Progenitor cell of endocrine pancreas (in vitro differentiated cells): ENCODE measurements around the gene PSMA6. TPM values are rescaled to one million over a fixed set of nuclear protein-coding genes. Genes with fewer than 3 reads are reported as not detected.
"Not testable (repeated sequence)": the region's sequence is repeated elsewhere in the genome, so short reads cannot be mapped to it uniquely, and the experiment has no call there.

Experiments
- DNase-seq: peaks from one replicate; pipeline ENCODE4 v3.0.0; 2021; ENCODE audit warnings: low spot score; ENCODE audit not compliant: unreplicated experiment
- H3K27ac Mint-ChIP-seq: 2 replicates; pipeline ENCODE4 v1.8.0; 2021; ENCODE audit warnings: mild to moderate bottlenecking, moderate library complexity, mixed read lengths
- H3K27me3 Mint-ChIP-seq: 2 replicates; pipeline ENCODE4 v1.8.0; 2021; ENCODE audit warnings: mixed read lengths
- H3K36me3 Mint-ChIP-seq: 2 replicates; pipeline ENCODE4 v1.8.0; 2022; ENCODE audit warnings: mixed read lengths; ENCODE audit not compliant: insufficient read depth
- H3K4me1 Mint-ChIP-seq: 2 replicates; pipeline ENCODE4 v1.8.0; 2021; ENCODE audit warnings: low read depth, mixed read lengths
- H3K4me3 Mint-ChIP-seq: 2 replicates; pipeline ENCODE4 v1.8.0; 2021; ENCODE audit warnings: low read depth, mild to moderate bottlenecking, moderate library complexity, mixed read lengths
- H3K9me3 Mint-ChIP-seq: 2 replicates; pipeline ENCODE4 v1.8.0; 2021; ENCODE audit warnings: low read depth, mixed read lengths
- CTCF ChIP-seq: fragments of 200-600 bp; sonication (generic); IDR thresholded peaks from one replicate; pipeline ENCODE4 v1.5.0; 2021; ENCODE audit warnings: antibody characterized with exemption, mild to moderate bottlenecking; ENCODE audit not compliant: unreplicated experiment
- total RNA-seq: library from RNA; stranded (reverse); gene quantifications from 2 replicates; pipeline ENCODE4 v1.2.1, GENCODE V29; 2021

PSMA6 gene
- total RNA-seq, 1 donor from 2014 or later = 175 TPM

GRCh38 chr14:35346738-35347322 is 54.6 kb downstream of the PSMA6 start:
- TF ChIP-seq CTCF = no peak
- no peaks in the 10 kb centered on the region for H3K36me3 Mint-ChIP-seq
- H3K9me3 Mint-ChIP-seq = no peaks in the 10 kb centered on the region
- H3K27ac Mint-ChIP-seq = no peak overlapping the region
- H3K4me1 Mint-ChIP-seq = peaks cover 16% of the 10 kb centered on the region
- no peak for DNase-seq
- H3K27me3 Mint-ChIP-seq = peaks cover 3% of the 10 kb centered on the region
- H3K4me3 Mint-ChIP-seq = no peak overlapping the region

- Mint-ChIP-seq H3K4me3 (peak overlapping the region; percentile 54), H3K36me3 (no peaks in the 10 kb centered on the region), H3K4me1 (peaks cover 19% of the 10 kb centered on the region), H3K9me3 (no peaks in the 10 kb centered on the region), H3K27ac (peak overlapping the region; percentile 93), H3K27me3 (peaks cover 3% of the 10 kb centered on the region)
- TF ChIP-seq CTCF = no peak
- DNase-seq = no peak
Measured at GRCh38 chr14:35347323-35348043, 55.3 kb downstream of the PSMA6 start.

- not testable (repeated sequence) for DNase-seq, H3K36me3 Mint-ChIP-seq, H3K27me3 Mint-ChIP-seq, H3K9me3 Mint-ChIP-seq
- Mint-ChIP-seq H3K4me3 (peak overlapping the region; percentile 54), H3K4me1 (peaks cover 21% of the 10 kb centered on the region), H3K27ac (peak overlapping the region; percentile 93)
Measured at GRCh38 chr14:35348044-35348380, 55.8 kb downstream of the PSMA6 start.

- TF ChIP-seq CTCF = no peak
- H3K4me1 Mint-ChIP-seq = peaks cover 23% of the 10 kb centered on the region
- H3K9me3 Mint-ChIP-seq = no peaks in the 10 kb centered on the region
- no peak for DNase-seq
- no peaks in the 10 kb centered on the region for H3K27me3 Mint-ChIP-seq
- no peak overlapping the region for H3K27ac Mint-ChIP-seq
- no peak overlapping the region for H3K4me3 Mint-ChIP-seq
- H3K36me3 Mint-ChIP-seq = no peaks in the 10 kb centered on the region
Measured at GRCh38 chr14:35349496-35350365, 57.5 kb downstream of the PSMA6 start.

GRCh38 chr14:35351497-35351896 is 59.3 kb downstream of the PSMA6 start:
- peaks cover 32% of the 10 kb centered on the region for H3K4me1 Mint-ChIP-seq
- H3K27me3 Mint-ChIP-seq = no peaks in the 10 kb centered on the region
- H3K36me3 Mint-ChIP-seq = no peaks in the 10 kb centered on the region
- no peak overlapping the region for H3K27ac Mint-ChIP-seq
- no peak for DNase-seq
- no peak overlapping the region for H3K4me3 Mint-ChIP-seq
- TF ChIP-seq CTCF = no peak
- H3K9me3 Mint-ChIP-seq = no peaks in the 10 kb centered on the region
